Measurements from ENCODE around the gene ALDH7A1.
"Not testable (repeated sequence)": the region's sequence is repeated elsewhere in the genome, so short reads cannot be mapped to it uniquely, and the experiment has no call there.

Gene ALDH7A1

GRCh38 chr5:126589536-126590297 lies 5.3 kb downstream of the ALDH7A1 start:
- H3K27me3 ChIP-seq (ENCODE audit: control insufficient read depth, insufficient read depth, low read length): no peaks in the 10 kb centered on the region
- H3K4me1 ChIP-seq (ENCODE audit: control insufficient read depth, insufficient read depth, low read length): peaks cover 10% of the 10 kb centered on the region
- no peak overlapping the region for H3K4me3 ChIP-seq (ENCODE audit: low read length)
- no peaks in the 10 kb centered on the region for H3K36me3 ChIP-seq (ENCODE audit: control insufficient read depth, insufficient read depth, low read length)
- H3K9ac ChIP-seq (ENCODE audit: low read length): no peak overlapping the region
- H3K9me3 ChIP-seq (ENCODE audit: control insufficient read depth, low read length): no peaks in the 10 kb centered on the region

- no peaks in the 10 kb centered on the region for H3K4me1 ChIP-seq (ENCODE audit: control insufficient read depth, insufficient read depth, low read length)
- no peaks in the 10 kb centered on the region for H3K27me3 ChIP-seq (ENCODE audit: control insufficient read depth, insufficient read depth, low read length)
- no peak overlapping the region for H3K4me3 ChIP-seq (ENCODE audit: low read length)
- no peaks in the 10 kb centered on the region for H3K36me3 ChIP-seq (ENCODE audit: control insufficient read depth, insufficient read depth, low read length)
- H3K9me3 ChIP-seq (ENCODE audit: control insufficient read depth, low read length): no peaks in the 10 kb centered on the region
- no peak overlapping the region for H3K9ac ChIP-seq (ENCODE audit: low read length)
These were observed 7.2 kb downstream of the ALDH7A1 start for GRCh38 chr5:126587551-126588390.

- no peak overlapping the region for H3K4me3 ChIP-seq (ENCODE audit: low read length)
- H3K27me3 ChIP-seq (ENCODE audit: control insufficient read depth, insufficient read depth, low read length): no peaks in the 10 kb centered on the region
- no peaks in the 10 kb centered on the region for H3K4me1 ChIP-seq (ENCODE audit: control insufficient read depth, insufficient read depth, low read length)
- no peak overlapping the region for H3K9ac ChIP-seq (ENCODE audit: low read length)
- H3K36me3 ChIP-seq (ENCODE audit: control insufficient read depth, insufficient read depth, low read length): no peaks in the 10 kb centered on the region
- no peaks in the 10 kb centered on the region for H3K9me3 ChIP-seq (ENCODE audit: control insufficient read depth, low read length)
These were observed 11.3 kb downstream of the ALDH7A1 start for GRCh38 chr5:126583761-126584160.

- Histone ChIP-seq H3K9ac (ENCODE audit: low read length) (no peak overlapping the region), H3K9me3 (ENCODE audit: control insufficient read depth, low read length) (no peaks in the 10 kb centered on the region), H3K36me3 (ENCODE audit: control insufficient read depth, insufficient read depth, low read length) (no peaks in the 10 kb centered on the region), H3K27me3 (ENCODE audit: control insufficient read depth, insufficient read depth, low read length) (no peaks in the 10 kb centered on the region), H3K4me1 (ENCODE audit: control insufficient read depth, insufficient read depth, low read length) (no peaks in the 10 kb centered on the region), H3K4me3 (ENCODE audit: low read length) (no peak overlapping the region)
These were observed 15.3 kb downstream of the ALDH7A1 start for GRCh38 chr5:126579716-126580115.

- Histone ChIP-seq H3K4me3 (ENCODE audit: low read length) (no peak overlapping the region), H3K9me3 (ENCODE audit: control insufficient read depth, low read length) (no peaks in the 10 kb centered on the region), H3K36me3 (ENCODE audit: control insufficient read depth, insufficient read depth, low read length) (no peaks in the 10 kb centered on the region), H3K9ac (ENCODE audit: low read length) (no peak overlapping the region), H3K4me1 (ENCODE audit: control insufficient read depth, insufficient read depth, low read length) (no peaks in the 10 kb centered on the region), H3K27me3 (ENCODE audit: control insufficient read depth, insufficient read depth, low read length) (no peaks in the 10 kb centered on the region)
These were observed 17.6 kb downstream of the ALDH7A1 start for GRCh38 chr5:126577415-126577814.

GRCh38 chr5:126576974-126577373 lies 18.0 kb downstream of the ALDH7A1 start:
- no peak overlapping the region for H3K9ac ChIP-seq (ENCODE audit: low read length)
- no peaks in the 10 kb centered on the region for H3K36me3 ChIP-seq (ENCODE audit: control insufficient read depth, insufficient read depth, low read length)
- no peaks in the 10 kb centered on the region for H3K27me3 ChIP-seq (ENCODE audit: control insufficient read depth, insufficient read depth, low read length)
- H3K4me3 ChIP-seq (ENCODE audit: low read length): no peak overlapping the region
- no peaks in the 10 kb centered on the region for H3K4me1 ChIP-seq (ENCODE audit: control insufficient read depth, insufficient read depth, low read length)
- no peaks in the 10 kb centered on the region for H3K9me3 ChIP-seq (ENCODE audit: control insufficient read depth, low read length)

GRCh38 chr5:126575644-126576043 lies 19.4 kb downstream of the ALDH7A1 start:
- Histone ChIP-seq H3K4me3 (ENCODE audit: low read length) (no peak overlapping the region), H3K9me3 (ENCODE audit: control insufficient read depth, low read length) (no peaks in the 10 kb centered on the region), H3K9ac (ENCODE audit: low read length) (no peak overlapping the region), H3K27me3 (ENCODE audit: control insufficient read depth, insufficient read depth, low read length) (no peaks in the 10 kb centered on the region), H3K36me3 (ENCODE audit: control insufficient read depth, insufficient read depth, low read length) (no peaks in the 10 kb centered on the region), H3K4me1 (ENCODE audit: control insufficient read depth, insufficient read depth, low read length) (no peaks in the 10 kb centered on the region)

- Histone ChIP-seq H3K9me3 (ENCODE audit: control insufficient read depth, low read length) (no peaks in the 10 kb centered on the region), H3K9ac (ENCODE audit: low read length) (no peak overlapping the region), H3K36me3 (ENCODE audit: control insufficient read depth, insufficient read depth, low read length) (peaks cover 3% of the 10 kb centered on the region), H3K27me3 (ENCODE audit: control insufficient read depth, insufficient read depth, low read length) (no peaks in the 10 kb centered on the region), H3K4me1 (ENCODE audit: control insufficient read depth, insufficient read depth, low read length) (no peaks in the 10 kb centered on the region), H3K4me3 (ENCODE audit: low read length) (no peak overlapping the region)
These were observed 26.7 kb downstream of the ALDH7A1 start for GRCh38 chr5:126568206-126568755.

- Histone ChIP-seq H3K36me3 (ENCODE audit: control insufficient read depth, insufficient read depth, low read length) (no peaks in the 10 kb centered on the region), H3K9me3 (ENCODE audit: control insufficient read depth, low read length) (no peaks in the 10 kb centered on the region), H3K4me3 (ENCODE audit: low read length) (no peak overlapping the region), H3K4me1 (ENCODE audit: control insufficient read depth, insufficient read depth, low read length) (no peaks in the 10 kb centered on the region), H3K9ac (ENCODE audit: low read length) (no peak overlapping the region), H3K27me3 (ENCODE audit: control insufficient read depth, insufficient read depth, low read length) (no peaks in the 10 kb centered on the region)
These were observed 32.2 kb downstream of the ALDH7A1 start for GRCh38 chr5:126562823-126563222.

GRCh38 chr5:126561908-126562307 lies 33.1 kb downstream of the ALDH7A1 start:
- Histone ChIP-seq H3K27me3 (ENCODE audit: control insufficient read depth, insufficient read depth, low read length) (no peaks in the 10 kb centered on the region), H3K36me3 (ENCODE audit: control insufficient read depth, insufficient read depth, low read length) (no peaks in the 10 kb centered on the region), H3K4me3 (ENCODE audit: low read length) (no peak overlapping the region), H3K9ac (ENCODE audit: low read length) (no peak overlapping the region), H3K9me3 (ENCODE audit: control insufficient read depth, low read length) (no peaks in the 10 kb centered on the region), H3K4me1 (ENCODE audit: control insufficient read depth, insufficient read depth, low read length) (no peaks in the 10 kb centered on the region)

GRCh38 chr5:126555101-126555500 lies 39.9 kb downstream of the ALDH7A1 start:
- not testable (repeated sequence) for H3K36me3 ChIP-seq (ENCODE audit: control insufficient read depth, insufficient read depth, low read length)

GRCh38 chr5:126552614-126553013 lies 42.4 kb downstream of the ALDH7A1 start:
- Histone ChIP-seq H3K36me3 (ENCODE audit: control insufficient read depth, insufficient read depth, low read length) (no peaks in the 10 kb centered on the region), H3K4me3 (ENCODE audit: low read length) (no peak overlapping the region)

More at GRCh38 chr5:126555101-126555500, 39.9 kb downstream of the ALDH7A1 start:
- H3K9me3 ChIP-seq (ENCODE audit: control insufficient read depth, low read length); H3K4me3 ChIP-seq (ENCODE audit: low read length); H3K4me1 ChIP-seq (ENCODE audit: control insufficient read depth, insufficient read depth, low read length); H3K9ac ChIP-seq (ENCODE audit: low read length); H3K27me3 ChIP-seq (ENCODE audit: control insufficient read depth, insufficient read depth, low read length): not testable (repeated sequence)

More at GRCh38 chr5:126552614-126553013, 42.4 kb downstream of the ALDH7A1 start:
- H3K9ac ChIP-seq (ENCODE audit: low read length): no peak overlapping the region
- no peaks in the 10 kb centered on the region for H3K9me3 ChIP-seq (ENCODE audit: control insufficient read depth, low read length)
- H3K27me3 ChIP-seq (ENCODE audit: control insufficient read depth, insufficient read depth, low read length): no peaks in the 10 kb centered on the region
- no peaks in the 10 kb centered on the region for H3K4me1 ChIP-seq (ENCODE audit: control insufficient read depth, insufficient read depth, low read length)
